ENCODE data around the gene TMEM247. TPM values are rescaled to one million over a fixed set of nuclear protein-coding genes. Genes with fewer than 3 reads are reported as not detected.
"Not testable (repeated sequence)": the region's sequence is repeated elsewhere in the genome, so short reads cannot be mapped to it uniquely, and the experiment has no call there.

The TMEM247 gene
- total RNA-seq, 1 donor from 2014 or later: not detected

DNA sequence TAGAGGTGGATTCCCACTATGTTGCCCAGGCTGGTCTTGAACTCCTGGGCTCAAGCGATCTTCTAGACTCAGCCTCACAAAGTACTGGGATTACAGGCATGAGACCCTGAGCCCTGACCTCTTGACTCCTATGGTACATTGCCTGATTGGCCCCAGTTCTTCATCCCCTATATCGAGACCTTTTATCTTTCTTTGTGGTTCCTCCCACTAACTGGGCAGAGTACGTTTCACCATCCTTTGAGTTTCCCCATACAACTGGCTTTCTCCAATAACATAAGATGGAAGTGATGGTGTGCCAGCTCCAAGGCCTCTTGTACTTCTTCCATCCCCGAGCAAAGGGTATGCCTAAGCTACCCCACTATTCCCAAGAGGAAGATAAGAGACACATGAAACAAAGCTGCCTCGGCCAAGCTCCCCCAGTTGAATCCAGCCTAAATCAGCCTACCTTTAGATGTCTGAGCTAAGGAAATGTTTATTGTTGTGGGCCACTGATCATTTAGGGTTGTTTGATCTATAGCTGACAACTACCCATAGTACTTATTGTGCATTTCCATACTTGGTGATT lies 8.3 kb upstream of the TMEM247 start:
- Mint-ChIP-seq H3K9me3 (ENCODE audit: low read depth) (peaks cover 4% of the 10 kb centered on the region), H3K4me1 (ENCODE audit: low read depth) (no peaks in the 10 kb centered on the region), H3K27ac (no peak overlapping the region), H3K4me3 (ENCODE audit: low read depth) (no peak overlapping the region), H3K27me3 (no peaks in the 10 kb centered on the region), H3K36me3 (ENCODE audit: insufficient read depth) (no peaks in the 10 kb centered on the region)
- TF ChIP-seq, protein P1, sequence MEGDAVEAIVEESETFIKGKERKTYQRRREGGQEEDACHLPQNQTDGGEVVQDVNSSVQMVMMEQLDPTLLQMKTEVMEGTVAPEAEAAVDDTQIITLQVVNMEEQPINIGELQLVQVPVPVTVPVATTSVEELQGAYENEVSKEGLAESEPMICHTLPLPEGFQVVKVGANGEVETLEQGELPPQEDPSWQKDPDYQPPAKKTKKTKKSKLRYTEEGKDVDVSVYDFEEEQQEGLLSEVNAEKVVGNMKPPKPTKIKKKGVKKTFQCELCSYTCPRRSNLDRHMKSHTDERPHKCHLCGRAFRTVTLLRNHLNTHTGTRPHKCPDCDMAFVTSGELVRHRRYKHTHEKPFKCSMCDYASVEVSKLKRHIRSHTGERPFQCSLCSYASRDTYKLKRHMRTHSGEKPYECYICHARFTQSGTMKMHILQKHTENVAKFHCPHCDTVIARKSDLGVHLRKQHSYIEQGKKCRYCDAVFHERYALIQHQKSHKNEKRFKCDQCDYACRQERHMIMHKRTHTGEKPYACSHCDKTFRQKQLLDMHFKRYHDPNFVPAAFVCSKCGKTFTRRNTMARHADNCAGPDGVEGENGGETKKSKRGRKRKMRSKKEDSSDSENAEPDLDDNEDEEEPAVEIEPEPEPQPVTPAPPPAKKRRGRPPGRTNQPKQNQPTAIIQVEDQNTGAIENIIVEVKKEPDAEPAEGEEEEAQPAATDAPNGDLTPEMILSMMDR (IDR thresholded peaks at IDR 0.05; ENCODE audit: unreplicated experiment): no peak
- DNase-seq (ENCODE audit: low spot score, unreplicated experiment): no peak

DNA sequence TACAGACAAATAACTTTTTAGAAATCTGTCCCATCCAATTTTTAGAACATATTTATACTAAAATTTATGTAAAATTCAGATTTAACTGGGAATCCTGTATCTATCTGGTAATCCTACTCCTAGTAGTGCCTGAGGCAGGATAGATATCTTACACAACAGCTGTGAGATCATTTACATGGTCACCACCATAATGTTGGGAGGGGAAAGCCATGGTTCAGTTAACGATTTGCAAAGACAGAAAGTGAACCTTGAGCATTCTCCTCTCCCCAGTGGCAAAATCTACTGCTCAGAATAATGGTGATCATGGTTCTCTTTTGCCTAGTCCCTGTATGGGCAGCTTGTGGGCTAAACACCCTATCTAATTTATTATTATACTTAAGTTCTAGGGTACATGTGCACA lies 7.7 kb upstream of the TMEM247 start:
- no peak overlapping the region for H3K4me3 Mint-ChIP-seq (ENCODE audit: low read depth)

DNA sequence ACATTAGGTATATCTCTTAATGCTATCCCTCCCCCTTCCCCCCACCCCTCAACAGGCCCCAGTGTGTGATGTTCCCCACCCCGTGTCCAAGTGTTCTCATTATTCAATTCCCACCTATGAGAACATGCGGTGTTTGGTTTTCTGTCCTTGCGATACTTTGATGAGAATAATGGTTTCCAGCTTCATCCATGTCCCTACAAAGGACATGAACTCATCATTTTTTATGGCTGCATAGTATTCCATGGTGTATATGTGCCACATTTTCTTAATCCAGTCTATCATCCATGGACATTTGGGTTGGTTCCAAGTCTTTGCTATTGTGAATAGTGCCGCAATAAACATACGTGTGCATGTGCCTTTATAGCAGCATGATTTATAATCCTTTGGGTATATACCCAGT lies 7.2 kb upstream of the TMEM247 start:
- not testable (repeated sequence) for H3K4me3 Mint-ChIP-seq (ENCODE audit: low read depth); H3K36me3 Mint-ChIP-seq (ENCODE audit: insufficient read depth); DNase-seq (ENCODE audit: low spot score, unreplicated experiment); H3K4me1 Mint-ChIP-seq (ENCODE audit: low read depth); H3K27ac Mint-ChIP-seq; H3K27me3 Mint-ChIP-seq; H3K9me3 Mint-ChIP-seq (ENCODE audit: low read depth)

More for the DNA sequence above, 7.7 kb upstream of the TMEM247 start:
- no peaks in the 10 kb centered on the region for H3K27me3 Mint-ChIP-seq
- TF ChIP-seq, protein P1 (IDR thresholded peaks at IDR 0.05; ENCODE audit: unreplicated experiment): no peak
- peaks cover 8% of the 10 kb centered on the region for H3K9me3 Mint-ChIP-seq (ENCODE audit: low read depth)
- H3K36me3 Mint-ChIP-seq (ENCODE audit: insufficient read depth): no peaks in the 10 kb centered on the region
- no peak for DNase-seq (ENCODE audit: low spot score, unreplicated experiment)
- H3K4me1 Mint-ChIP-seq (ENCODE audit: low read depth): no peaks in the 10 kb centered on the region
- no peak overlapping the region for H3K27ac Mint-ChIP-seq

DNA sequence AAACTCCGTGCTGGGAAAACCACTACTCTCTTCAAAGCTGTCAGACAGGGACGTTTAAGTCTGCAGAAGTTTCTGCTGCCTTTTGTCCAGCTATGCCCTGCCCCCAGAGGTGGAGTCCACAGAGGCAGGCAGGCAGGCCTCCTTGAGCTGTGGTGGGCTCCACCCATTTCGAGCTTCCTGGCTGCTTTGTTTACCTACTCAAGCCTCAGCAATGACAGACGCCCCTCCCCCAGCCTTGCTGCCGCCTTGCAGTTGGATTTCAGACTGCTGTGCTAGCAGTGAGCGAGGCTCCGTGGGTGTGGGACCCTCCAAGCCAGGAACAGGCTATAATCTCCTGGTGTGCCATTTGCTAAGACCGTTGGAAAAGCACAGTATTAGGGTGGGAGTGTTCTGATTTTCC lies 1.9 kb upstream of the TMEM247 start:
- not testable (repeated sequence) for H3K4me1 Mint-ChIP-seq (ENCODE audit: low read depth); DNase-seq (ENCODE audit: low spot score, unreplicated experiment); H3K27ac Mint-ChIP-seq; H3K4me3 Mint-ChIP-seq (ENCODE audit: low read depth); H3K27me3 Mint-ChIP-seq; H3K36me3 Mint-ChIP-seq (ENCODE audit: insufficient read depth)
- peaks cover 20% of the 10 kb centered on the region for H3K9me3 Mint-ChIP-seq (ENCODE audit: low read depth)

DNA sequence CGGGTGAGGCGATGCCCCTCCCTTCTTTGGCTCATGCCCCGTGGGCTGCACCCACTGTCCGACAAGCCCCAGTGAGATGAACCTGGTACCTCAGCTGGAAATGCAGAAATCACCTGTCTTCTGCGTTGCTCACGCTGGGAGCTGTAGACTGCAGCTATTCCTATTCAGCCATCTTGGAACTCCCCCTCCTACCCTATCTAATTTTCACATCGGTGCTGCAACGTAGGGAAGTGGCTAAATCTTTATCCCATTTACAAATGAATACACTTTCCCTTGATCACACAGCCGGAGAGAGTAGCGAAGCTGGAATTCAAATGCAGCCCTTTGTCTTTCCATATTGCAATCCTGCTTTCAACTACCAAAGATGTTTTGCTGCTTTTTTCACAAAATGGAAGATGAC lies 1.4 kb upstream of the TMEM247 start:
- peaks cover 7% of the 10 kb centered on the region for H3K27me3 Mint-ChIP-seq
- TF ChIP-seq, protein P1 (IDR thresholded peaks at IDR 0.05; ENCODE audit: unreplicated experiment): no peak
- no peaks in the 10 kb centered on the region for H3K36me3 Mint-ChIP-seq (ENCODE audit: insufficient read depth)
- H3K9me3 Mint-ChIP-seq (ENCODE audit: low read depth): peaks cover 20% of the 10 kb centered on the region
- H3K4me1 Mint-ChIP-seq (ENCODE audit: low read depth): no peaks in the 10 kb centered on the region
- no peak overlapping the region for H3K4me3 Mint-ChIP-seq (ENCODE audit: low read depth)
- H3K27ac Mint-ChIP-seq: no peak overlapping the region
- DNase-seq (ENCODE audit: low spot score, unreplicated experiment): no peak

DNA sequence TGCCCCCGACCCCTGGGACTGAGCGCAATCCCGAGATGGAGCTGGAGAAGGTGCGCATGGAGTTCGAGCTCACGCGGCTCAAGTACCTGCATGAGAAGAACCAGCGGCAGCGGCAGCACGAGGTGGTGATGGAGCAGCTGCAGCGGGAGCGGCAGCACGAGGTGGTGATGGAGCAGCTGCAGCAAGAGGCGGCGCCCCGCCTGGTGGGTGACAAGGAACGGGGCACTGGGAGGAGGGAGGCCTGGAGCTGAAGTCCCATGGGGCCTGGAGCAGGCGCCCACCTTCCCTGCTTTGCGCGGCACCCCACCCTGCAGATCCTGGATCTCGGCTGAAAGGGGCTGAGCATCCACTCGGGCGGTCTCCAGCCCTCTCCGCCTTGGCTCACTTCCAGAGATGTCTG lies 1.2 kb downstream of the TMEM247 start:
- Mint-ChIP-seq H3K36me3 (ENCODE audit: insufficient read depth) (no peaks in the 10 kb centered on the region), H3K9me3 (ENCODE audit: low read depth) (peaks cover 17% of the 10 kb centered on the region), H3K4me1 (ENCODE audit: low read depth) (no peaks in the 10 kb centered on the region), H3K4me3 (ENCODE audit: low read depth) (no peak overlapping the region), H3K27ac (no peak overlapping the region), H3K27me3 (peaks cover 7% of the 10 kb centered on the region)
- no peak for DNase-seq (ENCODE audit: low spot score, unreplicated experiment)
- TF ChIP-seq, protein P1 (IDR thresholded peaks at IDR 0.05; ENCODE audit: unreplicated experiment): no peak
